RWPE1 (cell line): ENCODE data around the gene TRAPPC2L.

Experiments
- CTCF ChIA-PET: fragments of 350-600 bp; sonication (Branson Sonifier 250); formaldehyde crosslinking; extraction: SDS; loops from one replicate; lab custom pipeline; 2021; lab: Yijun Ruan, JAX
- POLR2A ChIA-PET: fragments of 400-600 bp; formaldehyde crosslinking; extraction: SDS; loops from one replicate; lab custom pipeline; 2020; ENCODE audit warnings: antibody characterized with exemption; ENCODE audit not compliant: low non-redundant PET; lab: Yijun Ruan, JAX
- DNase-seq: peaks from one replicate; pipeline ENCODE4 v3.0.0; 2012; ENCODE audit warnings: low spot score
- H3K27ac ChIP-seq: fragments of 450-650 bp; 2 replicates; pipeline ENCODE4 v1.5.1; 2017
- CTCF ChIP-seq: fragments of 450-650 bp; conservative IDR thresholded peaks from 2 replicates; pipeline ENCODE4 v1.5.1; 2017; ENCODE audit warnings: low read depth, mild to moderate bottlenecking

The TRAPPC2L gene

GRCh38 chr16:88814144-88814502 is 42.8 kb upstream of the TRAPPC2L start:
- no peak for DNase-seq
- no peak for TF ChIP-seq CTCF
- ChIA-PET CTCF (no interaction called here), POLR2A (no interaction called here)
- H3K27ac ChIP-seq: peak overlapping the region; percentile 22

- POLR2A ChIA-PET: no interaction called here
- CTCF ChIA-PET: interaction anchor here (0.6 to 1.3 kb wide), 5 partner anchors 9 to 401 kb away, joined by 3 to 5 read pairs (median 3); no protein-coding TSS in a partner anchor
- no peak for DNase-seq
- no peak for TF ChIP-seq CTCF
- H3K27ac ChIP-seq: no peak overlapping the region
Observed at GRCh38 chr16:88815227-88815626, 41.7 kb upstream of the TRAPPC2L start.

- ChIA-PET POLR2A (no interaction called here), CTCF (interaction anchor here (0.5 to 1.3 kb wide), 7 partner anchors 9 to 400 kb away, joined by 3 to 5 read pairs (median 3); no protein-coding TSS in a partner anchor)
- H3K27ac ChIP-seq: peak overlapping the region; percentile 69; the same call in 1 of the 2 replicates
- peak; percentile 81 for TF ChIP-seq CTCF
- DNase-seq: peak; percentile 34
Observed at GRCh38 chr16:88815901-88816589, 40.9 kb upstream of the TRAPPC2L start.

- no peak for TF ChIP-seq CTCF
- POLR2A ChIA-PET: no interaction called here
- peak overlapping the region; percentile 69 for H3K27ac ChIP-seq
- CTCF ChIA-PET: interaction anchor here (1.1 to 1.3 kb wide), 2 partner anchors 41 to 76 kb away, joined by 3 read pairs; no protein-coding TSS in a partner anchor
- no peak for DNase-seq
Observed at GRCh38 chr16:88816736-88817535, 40.0 kb upstream of the TRAPPC2L start.

GRCh38 chr16:88817785-88818574 is 38.9 kb upstream of the TRAPPC2L start:
- no peak for DNase-seq
- TF ChIP-seq CTCF: no peak
- POLR2A ChIA-PET: no interaction called here
- peak overlapping the region; percentile 69 for H3K27ac ChIP-seq
- CTCF ChIA-PET: interaction anchor here (0.5 kb wide), 1 partner anchor 423 kb away, joined by 3 read pairs; no protein-coding TSS in a partner anchor

- ChIA-PET CTCF (interaction anchor here (0.5 to 0.6 kb wide), 2 partner anchors 260 to 422 kb away, joined by 3 read pairs; no protein-coding TSS in a partner anchor), POLR2A (no interaction called here)
- H3K27ac ChIP-seq: peak overlapping the region; percentile 69
- DNase-seq: no peak
- TF ChIP-seq CTCF: no peak
Observed at GRCh38 chr16:88818575-88818874, 38.4 kb upstream of the TRAPPC2L start.
